Measurements from ENCODE around the gene SLC18A3.

SLC18A3 gene

DNA sequence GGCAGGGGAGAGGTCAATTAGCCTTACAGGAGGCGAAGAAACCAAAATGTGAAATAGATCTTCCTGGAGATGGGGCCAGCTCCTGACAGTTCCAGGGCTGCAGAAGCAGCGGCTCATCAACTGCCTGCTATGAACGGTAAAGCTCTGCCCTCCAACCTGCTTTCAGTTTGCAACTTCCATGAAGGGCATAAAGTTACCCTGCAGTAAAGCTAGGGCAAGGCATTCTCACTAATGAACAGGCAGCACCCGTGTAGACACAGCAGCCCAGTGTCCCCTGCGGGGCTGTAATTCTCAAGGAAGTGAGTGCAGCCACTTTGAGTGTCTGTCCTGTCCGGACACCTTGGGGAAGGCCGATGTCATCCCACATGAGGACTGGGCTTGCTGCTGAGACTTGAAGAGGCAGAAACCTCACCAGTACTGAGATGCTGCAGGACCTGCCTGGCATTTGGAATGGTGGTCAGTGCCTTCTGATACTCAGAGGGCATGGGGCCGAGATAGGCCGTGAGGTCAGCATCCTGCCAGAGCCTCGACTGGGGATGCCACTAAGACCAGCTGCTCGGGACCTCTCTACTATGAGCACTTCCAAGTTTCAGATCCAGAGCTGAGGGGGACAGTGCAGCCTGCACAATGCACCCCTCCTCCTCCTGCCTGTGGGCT lies 43.3 kb downstream of the SLC18A3 start:
- no peak for DNase-seq

DNA sequence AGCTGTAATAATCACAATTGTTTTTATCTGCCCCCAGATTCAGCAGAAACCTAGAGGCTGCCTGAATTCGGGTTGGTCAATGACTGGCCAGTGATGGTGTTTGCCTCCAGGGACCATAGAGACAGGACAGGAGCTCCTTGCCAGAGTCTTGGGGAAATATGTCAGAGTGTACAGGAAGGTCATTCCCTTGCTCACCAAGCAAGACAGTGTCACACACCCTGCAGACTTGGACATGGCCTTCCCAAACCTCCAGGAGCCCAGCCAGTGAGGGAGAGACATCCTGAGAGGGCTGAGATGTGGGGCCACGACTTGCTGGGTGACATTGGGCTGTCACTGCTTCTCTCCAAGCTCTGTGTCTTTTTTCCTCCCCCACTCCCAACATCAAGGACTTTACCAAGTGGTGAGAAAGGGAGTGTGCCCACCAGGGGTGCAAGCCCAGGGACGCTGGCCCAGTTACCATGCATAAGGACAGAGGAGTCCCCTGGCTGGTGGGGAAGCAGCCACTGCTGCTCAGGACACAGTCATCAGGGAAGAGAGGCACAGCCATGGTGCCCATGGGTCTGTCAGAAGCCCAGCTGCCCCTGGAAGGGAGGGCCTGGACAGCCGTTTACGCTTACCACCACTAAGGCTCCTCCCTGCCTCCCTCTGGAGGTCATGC lies 44.1 kb downstream of the SLC18A3 start:
- DNase-seq, result no peak

DNA sequence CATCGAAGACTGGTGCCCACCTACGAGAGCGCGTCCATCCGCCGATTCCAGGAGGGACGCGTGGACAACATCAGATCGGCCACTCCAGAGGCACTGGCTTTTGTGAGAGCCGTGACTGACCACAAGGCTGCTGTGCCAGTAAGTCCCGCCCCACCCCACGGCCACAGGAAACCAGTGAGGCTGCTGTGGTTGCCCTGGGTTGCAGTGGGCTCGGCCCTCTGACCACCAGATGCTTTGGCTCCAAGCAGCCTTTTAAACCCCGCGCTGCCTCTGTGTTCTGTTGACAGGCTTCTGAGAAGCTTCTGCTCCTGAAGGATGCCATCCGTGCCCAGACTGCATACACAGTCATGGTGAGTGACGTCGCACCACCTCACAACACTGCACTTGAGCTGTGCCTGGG lies 45.0 kb downstream of the SLC18A3 start:
- DNase-seq, result no peak

DNA sequence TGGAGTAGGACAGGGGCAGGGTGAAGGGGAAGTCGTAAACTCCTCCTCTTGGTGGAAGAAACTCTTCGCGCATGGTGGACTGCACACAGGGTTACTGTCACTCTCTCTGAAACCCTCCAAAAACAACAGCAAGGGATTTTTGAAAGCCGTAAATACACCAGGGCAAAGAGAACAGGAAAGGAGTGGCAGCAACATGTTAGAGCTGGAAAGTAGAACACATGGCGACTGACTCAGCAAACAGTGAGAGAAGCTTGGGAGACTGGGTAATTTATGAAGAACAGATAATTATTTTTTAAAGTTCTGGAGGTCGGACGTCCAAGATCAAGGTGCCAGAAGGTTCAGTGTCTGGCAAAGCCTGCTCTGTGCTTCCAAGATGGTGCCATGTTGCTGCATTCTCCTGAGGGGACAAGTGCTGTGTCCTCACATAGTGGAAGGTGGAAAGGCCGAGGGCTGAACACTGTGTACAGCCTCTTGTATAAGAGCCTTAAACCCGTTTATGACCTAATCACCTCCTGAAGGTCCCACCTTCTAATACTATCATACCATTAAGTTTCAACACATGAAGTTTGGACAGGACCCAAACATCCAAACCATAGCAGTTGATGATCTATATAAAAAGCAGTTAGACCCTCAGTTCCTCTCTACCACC lies 46.9 kb downstream of the SLC18A3 start:
- DNase-seq, result no peak

DNA sequence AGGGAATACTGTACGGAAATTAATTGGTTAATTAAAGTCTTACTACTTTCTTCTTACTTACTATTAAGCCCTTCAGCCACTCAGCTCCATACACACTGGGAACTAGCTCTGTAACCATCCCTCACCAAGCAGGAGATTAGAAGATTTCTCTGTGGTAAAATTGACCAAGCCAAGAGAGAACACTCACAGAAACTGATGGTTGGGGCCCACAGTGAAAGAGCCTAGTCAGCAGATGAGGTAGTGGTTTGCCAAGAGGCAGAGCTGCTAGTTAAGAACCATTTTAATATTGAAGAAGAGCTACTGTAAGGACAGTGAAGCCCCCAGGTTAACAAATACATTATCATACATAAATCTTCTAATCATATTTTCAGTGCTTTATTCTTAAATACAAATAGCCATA lies 47.5 kb downstream of the SLC18A3 start:
- no peak for DNase-seq

DNA sequence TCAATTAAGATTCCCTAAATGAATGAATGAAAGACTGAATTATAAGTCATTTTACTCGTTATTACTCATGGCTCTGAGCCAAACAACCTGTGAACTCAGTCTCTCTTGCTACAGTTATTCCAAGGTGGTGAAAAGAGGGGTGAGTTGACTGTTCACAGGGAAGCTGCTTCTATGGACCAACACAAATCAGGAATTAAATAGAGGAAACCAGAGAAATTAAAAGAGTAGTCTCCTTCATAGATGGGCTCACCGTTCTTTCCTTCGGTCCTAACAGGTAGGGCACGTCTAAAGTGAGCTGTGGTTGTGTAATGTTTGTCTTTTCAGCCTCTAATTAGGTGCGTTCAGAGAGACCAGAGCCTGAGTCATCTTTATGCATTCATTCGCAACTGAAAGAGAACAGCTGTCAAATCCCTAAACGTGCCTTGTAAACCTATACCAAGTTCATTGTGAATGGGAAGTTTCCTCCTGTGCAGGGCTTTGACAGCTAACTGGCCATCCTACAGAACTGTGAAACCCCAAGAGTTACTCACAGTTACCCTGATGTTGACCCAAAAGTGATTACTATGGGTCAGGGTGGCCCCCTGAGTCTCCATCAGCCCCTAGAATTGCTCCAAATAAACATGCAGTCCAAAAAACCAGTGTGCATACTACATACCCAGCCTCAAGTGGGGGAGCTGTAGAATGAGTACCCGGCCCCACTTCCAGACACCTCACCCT lies 51.2 kb downstream of the SLC18A3 start:
- DNase-seq, result no peak

Measured in CD4-positive, alpha-beta T cell treated with Interleukin-12 subunit alpha and Interleukin-12 subunit beta, for 1 hour (primary cell).